ENCODE measurements around the gene FRMD4A.
"Not testable (repeated sequence)": the region's sequence is repeated elsewhere in the genome, so short reads cannot be mapped to it uniquely, and the experiment has no call there.

Gene FRMD4A

DNA sequence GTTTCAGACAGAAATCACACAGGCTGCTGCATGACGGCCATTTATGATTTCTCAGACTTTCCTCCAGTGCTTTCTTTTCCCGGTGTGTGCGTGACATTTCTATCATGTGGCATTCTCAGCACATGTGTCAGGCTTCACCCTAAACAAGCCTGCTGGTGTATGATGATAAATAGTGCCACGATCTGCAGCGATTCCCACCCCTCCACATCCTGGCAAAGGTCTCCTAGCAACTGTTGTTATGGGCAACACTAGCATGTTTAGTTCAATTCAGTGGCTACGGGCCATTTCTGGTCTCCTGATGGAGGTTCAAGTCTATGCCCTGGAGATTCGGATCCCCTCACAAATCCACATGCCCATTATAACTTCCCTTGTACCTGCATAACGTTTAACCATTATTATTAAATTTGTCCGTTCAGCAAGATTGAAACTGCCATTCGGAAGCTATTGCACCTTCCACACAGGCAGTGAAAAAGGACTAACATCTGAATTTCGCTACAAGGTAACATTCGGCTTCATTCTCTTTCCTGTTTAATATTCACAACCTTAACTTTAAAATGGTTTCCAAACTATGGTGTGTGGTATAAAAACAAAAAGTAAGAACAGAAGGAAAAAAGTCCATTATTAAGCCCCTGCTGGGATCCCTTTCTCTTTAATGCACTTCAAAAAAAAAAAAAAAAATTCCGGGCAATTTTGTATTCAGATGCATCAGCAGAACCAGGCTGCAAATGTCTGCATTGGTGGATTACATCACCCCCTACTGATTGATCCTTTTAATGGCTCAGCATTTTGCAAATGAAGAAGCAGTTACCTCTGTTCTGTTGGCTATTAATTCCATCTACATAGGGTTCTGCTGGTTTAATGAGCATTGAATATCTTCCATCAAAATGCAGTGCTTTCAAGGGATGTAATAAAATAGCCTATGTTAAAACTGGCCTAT lies 90.2 kb downstream of the FRMD4A start:
- DNase-seq (ENCODE audit: low spot score) = no peak

DNA sequence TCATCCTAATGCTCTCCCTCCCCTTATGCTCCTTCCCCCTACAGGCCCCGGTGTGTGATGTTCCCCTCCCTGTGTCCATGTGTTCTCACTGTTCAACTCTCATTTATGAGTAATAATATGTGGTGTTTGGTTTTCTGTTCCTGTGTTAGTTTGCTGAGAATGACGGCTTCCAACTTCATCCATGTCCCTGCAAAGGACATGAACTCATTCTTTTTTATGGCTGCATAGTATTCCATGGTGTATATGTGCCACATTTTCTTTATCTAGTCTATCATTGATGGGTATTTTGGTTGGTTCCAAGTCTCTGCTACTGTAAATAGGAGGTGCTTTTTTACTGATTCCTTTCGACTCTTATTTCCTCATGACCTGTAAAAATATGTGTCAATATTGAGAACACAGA lies 92.1 kb downstream of the FRMD4A start:
- not testable (repeated sequence) for DNase-seq (ENCODE audit: low spot score)

DNA sequence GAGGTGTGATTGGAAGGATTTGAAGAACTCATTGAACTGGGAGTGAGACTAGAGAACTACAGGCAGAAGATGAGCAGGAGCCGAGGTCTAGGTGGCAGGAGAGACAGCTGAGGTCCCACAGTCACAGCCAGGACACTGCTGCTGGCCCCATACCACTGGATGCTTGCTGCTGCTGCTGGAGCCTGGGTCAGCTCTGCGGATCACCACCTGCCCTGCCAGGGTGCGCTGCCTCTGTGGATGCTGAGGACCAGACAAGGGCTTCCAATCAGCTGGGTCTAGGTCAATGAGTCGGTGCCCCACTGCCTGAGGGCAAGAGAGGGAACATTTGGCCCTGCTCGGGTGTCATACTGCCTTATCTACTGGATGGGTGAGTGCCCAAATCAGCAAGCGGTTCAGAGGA lies 94.4 kb downstream of the FRMD4A start:
- DNase-seq (ENCODE audit: low spot score) = no peak

DNA sequence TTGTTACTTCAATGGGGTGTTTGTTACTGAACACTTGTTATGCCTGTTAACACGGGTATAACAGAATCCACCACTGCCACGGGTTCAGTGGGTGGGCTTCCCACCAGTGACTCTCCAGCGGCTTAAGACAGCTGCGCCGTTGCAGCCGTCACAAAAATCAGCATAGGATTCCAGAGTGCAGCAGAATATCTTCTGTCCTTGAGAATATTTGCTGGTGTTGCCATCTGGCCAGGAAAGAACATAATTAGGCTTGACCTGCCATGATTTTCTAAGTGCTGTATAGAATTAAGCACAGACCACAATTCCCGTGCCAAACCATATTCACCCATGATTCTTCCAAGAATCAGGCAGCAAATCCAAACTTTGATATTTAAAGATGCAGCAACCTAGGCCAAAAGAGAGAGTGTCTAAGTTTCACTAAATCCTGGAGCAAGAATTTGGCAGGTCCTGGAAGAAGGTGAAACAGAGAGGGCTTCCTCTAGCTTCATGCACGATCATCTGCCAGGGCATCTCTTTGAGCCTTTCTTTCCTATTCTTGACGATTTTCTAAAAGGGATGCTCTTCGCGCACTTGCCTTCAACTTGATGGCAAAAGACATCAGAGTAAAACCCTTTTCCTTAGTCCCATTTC lies 95.0 kb downstream of the FRMD4A start:
- DNase-seq (ENCODE audit: low spot score) = no peak

DNA sequence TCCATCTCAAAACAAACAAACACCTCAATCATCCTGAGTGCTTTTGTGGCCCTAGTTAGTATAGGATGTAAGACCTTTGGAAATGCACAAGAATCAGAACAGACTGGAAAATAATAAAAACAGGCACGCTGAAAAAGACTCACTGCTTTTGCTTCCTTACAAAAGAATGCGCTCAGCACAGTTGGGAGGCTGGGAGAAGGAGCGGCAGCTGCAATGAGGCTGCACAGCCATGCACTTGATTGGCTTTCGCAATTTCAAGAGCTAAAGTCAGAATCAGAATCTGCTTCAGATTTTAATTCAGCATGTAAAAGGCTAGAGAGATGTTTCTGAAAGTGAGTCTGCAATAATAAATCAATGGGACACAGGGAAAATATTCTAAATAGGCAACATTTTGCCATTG lies 97.2 kb downstream of the FRMD4A start:
- DNase-seq (ENCODE audit: low spot score) = no peak

DNA sequence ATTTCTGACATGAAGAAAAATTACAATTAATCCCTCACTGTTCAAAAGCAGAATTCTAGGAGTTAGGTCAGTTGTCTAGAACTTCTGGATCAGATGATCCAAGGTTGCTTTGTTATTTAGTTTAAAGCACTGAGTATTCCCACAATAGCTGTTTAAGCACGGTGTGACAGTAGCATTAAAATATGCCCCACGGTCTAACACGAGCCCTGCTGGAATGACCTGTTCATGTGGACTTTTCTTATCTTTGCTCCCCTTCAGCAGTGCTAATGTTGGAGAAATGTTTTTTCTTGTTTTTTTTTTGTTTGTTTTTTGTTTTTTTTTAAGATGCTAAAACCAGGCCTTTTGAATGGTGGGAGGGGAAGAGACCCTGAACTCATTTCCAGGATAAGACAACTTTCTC lies 101.9 kb downstream of the FRMD4A start:
- not testable (repeated sequence) for DNase-seq (ENCODE audit: low spot score)

DNA sequence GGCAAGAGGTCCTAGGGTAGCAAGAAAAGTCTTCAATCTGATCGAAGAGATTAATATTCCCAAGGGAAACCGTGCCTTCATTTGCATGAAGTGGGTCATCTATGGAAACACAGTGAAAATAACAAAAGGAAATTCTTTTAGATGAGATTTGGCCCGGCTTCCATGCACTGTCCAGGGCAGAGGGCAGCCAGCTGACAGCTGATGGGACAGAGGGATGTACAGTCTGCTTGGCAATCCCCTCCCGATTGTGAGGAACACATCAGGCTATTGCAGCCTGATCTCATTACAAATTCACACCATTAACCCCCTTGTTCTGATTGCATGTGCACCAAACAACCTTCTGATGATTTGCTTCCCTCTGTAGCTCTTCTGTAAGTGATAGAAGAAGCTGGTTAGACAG lies 105.3 kb downstream of the FRMD4A start:
- DNase-seq (ENCODE audit: low spot score) = no peak

DNA sequence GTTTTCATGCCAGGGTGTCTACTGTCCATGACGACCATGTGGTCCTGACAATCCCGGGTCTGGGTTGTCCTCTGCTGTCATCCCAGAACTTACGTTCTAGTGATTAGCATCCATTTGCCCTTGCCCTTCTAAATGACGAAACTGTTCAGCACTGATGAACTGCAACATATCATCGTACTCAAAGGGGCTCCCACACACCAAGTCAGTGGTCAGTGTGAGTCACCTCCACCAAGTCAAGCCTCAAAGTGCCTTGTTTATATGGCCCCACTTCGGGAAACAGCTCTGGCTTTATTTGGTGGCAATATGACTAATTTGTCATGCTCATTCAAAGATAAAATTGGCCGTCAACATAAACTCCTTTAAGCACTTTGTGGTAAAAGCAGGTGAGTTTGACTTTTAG lies 110.7 kb downstream of the FRMD4A start:
- no peak for DNase-seq (ENCODE audit: low spot score)

DNA sequence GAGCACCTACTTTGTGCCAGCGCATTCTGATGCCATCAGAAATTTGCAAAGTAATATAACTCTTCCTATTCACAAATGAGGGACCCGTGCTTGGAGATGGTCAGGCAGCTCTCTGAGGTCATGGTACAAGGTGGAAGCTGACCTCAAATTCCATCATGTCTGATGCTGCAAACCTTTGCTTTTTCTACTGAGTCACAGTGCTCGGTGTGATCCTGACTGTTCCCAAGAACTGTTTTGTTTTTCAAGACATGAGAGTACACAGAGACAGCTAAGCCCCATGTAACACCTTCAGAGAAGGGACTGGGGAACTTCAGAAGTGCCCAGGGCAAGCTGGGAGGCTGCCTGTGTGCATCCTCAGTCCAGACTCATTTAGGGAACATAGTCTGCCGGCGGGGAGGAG lies 111.3 kb downstream of the FRMD4A start:
- DNase-seq (ENCODE audit: low spot score) = no peak

DNA sequence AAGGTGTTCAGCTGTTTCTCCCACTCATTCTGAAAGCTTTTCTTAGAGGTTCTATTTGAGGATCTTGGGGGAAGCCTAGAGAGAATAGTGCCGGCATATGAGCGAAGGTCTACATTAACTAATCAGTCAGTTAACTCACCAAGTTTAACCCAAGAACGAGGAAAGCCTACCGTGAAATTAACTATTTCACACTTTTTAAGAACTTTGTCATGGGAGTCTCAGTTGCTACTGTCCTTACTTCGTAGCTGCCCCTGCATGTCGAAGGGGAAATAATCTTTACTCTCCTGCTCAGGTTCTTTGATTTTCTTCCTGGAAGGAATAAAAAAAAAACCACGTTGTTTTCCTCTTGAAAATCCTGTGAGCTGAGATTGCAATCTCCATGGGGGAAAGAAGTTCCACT lies 115.1 kb downstream of the FRMD4A start:
- DNase-seq (ENCODE audit: low spot score) = no peak

DNA sequence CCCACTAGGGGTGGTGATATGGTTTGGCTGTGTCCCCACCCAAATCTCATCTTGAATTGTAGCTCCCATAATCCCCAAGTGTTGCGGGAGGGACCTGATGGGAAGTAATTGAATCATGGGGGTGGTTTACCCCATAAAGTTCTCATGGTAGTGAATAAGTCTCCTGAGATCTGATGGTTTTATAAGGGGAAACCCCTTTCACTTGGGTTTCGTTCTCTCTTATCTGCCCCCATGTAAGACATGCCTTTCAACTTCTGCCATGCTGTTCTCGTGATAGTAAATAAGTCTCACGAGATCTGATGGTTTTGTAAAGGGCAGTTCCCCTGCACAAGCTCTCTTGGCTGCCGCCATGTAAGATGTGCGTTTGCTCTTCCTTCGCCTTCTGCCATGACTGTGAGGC lies 117.0 kb downstream of the FRMD4A start:
- DNase-seq (ENCODE audit: low spot score) = not testable (repeated sequence)

DNA sequence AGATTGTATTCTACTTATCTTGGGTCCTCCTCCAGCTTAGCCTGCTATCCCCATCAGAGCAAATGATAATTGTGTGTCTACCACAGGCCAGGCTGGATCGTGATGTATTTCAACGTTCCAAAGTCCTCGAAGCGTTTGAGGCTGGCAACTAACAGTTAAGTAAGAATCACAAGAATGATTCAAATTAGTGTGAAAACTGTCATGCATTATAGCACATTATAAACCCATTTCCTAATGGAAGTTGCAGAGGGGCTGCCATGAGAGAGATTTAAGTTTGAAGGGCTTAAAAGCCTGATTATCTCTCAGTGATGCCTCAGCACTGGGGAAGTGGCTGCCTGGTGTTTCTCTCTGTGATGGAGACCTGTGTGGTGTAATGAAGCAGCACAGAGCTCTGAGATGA lies 119.1 kb downstream of the FRMD4A start:
- no peak for DNase-seq (ENCODE audit: low spot score)

DNA sequence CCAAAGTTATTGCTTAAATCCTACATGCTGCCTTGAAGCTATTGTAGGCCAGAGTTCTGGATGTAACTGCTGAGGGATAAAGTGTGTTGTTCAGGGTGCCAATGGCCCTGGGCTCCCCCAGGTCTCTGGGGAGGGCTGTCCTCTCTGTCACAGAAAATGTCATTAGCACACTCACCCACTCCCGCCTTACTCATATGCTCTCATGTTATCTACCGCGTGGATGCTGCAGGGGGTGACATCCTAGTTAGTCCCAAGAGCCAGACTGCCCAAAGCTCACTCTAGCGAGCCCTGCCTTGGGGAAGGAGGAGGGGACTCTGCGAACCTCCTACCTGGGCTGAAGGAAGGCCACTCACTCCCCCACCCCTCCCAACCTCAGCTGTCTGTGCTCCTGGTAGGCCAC lies 122.5 kb downstream of the FRMD4A start:
- DNase-seq (ENCODE audit: low spot score) = no peak

DNA sequence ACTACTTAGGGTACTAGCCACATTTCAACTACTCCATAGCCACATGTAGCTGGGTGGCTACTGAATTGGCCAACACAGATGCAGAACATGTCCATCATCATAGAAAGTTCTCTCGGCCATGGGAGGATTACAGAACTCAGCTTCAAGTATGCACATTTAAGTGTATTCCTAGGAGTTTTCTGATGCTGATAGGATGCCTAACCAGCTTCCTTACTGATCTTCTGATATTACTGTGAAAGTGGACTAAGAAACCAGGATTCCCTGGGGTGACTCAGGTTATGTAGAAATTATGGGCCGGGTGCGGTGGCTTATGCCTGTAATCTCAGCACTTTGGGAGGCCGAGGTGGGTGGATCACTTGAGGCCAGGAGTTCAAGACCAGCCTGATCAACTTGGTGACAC lies 125.5 kb downstream of the FRMD4A start:
- DNase-seq (ENCODE audit: low spot score) = no peak

DNA sequence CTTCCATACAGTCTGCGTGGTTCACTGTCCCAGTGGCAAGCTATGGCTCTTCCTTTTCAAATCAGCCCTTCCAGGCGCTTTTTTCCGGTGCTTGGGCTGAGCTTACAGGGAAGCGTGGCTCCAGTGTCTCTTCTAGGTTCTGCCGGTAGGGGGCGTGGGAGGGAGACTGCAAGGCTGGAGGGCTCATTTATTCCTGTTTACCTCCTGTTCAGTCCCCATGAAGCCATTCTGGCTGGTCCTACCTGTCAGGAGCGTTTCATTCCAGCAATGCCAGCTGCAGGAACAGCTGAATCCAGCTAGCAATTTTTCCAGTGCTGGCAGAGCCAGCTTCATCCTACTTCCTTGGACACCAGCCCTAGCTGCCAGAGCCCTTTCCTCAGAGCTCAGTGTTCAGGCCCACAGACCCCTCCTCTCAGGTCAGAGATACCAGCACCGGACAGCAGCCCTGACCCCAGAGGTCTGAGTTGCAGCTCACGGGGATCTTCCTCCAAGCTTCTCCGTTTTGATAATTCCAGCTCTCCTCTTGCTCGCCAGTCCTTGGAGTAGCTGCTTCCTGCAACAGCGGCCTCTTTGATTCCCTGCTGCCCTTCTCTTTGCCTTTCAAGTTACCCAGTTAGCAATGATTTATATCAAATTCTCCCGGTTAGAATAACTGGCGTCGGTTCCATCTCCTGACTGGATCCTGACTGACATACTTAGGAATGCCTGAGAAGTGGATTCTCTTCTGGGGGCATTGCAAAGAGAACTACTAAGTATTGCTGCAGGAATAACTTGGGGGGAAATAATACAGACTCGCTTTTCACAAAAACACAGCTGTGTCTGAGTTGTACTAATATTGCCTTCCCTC lies 129.8 kb downstream of the FRMD4A start:
- DNase-seq (ENCODE audit: low spot score) = no peak

DNA sequence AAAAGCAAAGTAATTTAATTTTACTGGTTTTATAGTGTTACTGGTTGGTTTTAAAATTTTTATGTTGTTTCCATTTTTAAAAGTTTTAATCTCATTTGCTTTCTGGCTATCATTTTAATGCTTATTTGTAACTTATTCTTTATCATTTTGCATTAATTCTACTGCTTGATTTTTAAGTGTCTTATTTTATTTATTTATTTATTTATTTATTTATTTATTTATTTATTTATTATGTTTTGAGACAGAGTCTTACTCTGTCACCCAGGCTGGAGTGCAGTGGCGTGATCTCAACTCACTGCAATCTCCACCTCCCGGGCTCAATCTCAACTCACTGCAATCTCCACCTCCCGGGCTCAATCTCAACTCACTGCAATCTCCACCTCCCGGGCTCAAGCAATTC lies 131.6 kb downstream of the FRMD4A start:
- DNase-seq (ENCODE audit: low spot score) = not testable (repeated sequence)

DNA sequence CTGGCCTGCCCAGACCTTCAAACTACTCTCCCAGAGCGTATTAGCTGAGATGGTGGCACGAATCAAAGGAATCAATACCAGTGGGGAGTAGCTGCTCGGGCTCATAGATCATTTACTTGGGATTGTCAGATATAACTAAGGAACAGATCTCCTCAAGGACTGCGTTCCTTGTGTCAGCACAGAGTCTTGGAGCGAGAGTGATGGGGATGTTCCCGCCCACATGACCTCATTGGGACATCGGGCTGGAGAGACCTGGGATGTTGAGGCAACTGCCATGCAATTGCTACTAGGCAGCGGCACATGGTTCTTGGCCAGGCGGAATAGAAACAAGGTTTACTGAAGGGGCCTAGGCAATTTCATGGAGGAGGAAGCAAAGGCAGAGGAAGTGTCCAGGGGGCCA lies 132.6 kb downstream of the FRMD4A start:
- no peak for DNase-seq (ENCODE audit: low spot score)

DNA sequence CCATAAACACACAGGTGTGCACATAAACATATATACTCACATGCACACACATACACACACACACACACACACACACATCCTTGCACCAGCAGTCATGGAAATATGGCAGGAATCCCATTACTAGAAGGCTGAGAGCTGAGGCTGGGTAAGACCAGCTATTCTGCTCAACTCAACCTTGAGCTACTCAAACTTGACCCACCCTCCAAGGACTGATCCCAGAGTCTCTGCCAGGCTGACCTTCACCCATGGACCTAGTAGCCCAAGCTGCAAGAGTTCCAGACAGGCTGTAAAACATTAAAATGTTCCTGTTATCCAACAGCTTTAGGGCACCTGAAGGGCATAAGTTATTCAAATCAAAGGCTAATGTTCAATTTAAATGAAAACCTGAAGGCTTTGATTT lies 134.6 kb downstream of the FRMD4A start:
- no peak for DNase-seq (ENCODE audit: low spot score)

DNA sequence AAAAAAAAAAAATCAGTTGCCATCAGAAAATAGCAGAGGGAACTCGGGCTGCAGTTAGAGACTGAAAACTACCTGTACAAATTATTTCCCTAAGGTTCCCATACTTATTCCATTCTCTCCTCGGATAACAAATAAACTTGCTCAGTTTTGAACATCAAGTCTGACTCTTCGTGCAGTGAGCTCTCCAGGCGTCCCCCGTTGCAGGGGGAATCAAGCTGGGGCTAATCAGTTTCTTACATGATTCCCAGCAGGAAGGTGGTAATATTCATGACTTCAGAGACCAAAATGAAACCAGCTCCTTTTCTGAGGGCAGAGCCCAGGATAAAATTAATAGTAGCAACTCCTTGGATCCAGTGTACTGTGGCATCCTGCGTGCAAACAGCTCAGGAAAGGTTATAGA lies 135.3 kb downstream of the FRMD4A start:
- no peak for DNase-seq (ENCODE audit: low spot score)

DNA sequence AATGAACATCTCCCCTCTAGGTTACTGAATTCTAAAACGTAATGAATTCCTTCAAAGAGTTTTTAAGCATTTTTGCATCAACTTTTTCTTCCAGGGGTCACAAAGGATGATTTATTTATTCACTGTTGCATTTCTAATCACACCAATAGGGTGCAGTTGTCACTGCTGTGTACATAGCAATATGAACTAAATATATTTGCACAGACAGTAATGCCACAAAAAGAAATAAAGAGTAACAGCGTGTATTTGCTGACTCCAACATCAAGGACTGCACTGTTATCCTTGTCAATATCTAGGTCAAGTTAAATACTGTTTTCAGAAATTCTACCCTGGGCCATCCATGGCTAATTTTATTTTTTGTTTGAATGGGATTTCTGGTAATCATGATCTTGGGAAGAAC lies 138.0 kb downstream of the FRMD4A start:
- DNase-seq (ENCODE audit: low spot score) = no peak

DNA sequence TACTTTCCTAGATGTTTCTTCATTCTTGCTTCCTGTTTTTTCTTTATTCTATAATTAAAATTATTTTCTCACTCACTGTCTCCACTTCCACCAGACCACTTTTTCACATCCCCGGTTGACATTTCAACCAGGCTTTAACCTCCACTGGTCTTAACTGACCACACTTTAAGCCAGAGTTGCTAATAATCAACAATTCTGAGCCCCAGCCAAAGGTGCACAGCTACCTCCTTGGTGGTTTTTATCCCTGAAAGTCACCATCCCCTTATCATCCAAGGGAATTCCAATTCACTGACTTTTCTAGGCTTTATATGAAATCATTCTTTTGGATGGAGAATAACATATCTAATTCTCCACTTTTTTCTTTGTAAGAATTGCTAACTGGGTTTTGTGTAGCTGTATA lies 138.9 kb downstream of the FRMD4A start:
- DNase-seq (ENCODE audit: low spot score) = no peak

DNA sequence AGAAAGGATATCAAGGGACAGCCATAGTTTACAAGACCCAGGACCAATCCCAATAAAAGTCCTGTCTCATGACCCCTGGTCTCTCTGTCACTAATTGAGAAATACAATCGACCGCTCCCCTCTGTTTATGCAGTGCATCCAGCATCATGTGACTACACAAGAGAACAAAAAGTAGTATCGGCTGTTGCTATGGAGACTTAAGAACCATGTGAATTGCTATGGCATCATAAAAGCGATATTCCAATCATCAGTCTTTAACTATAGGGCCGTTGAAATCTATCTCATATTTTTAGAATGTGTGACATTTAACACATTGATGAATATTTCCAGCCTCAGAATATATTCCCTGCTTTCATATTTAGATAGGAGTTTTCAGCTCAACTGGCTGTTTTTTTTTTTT lies 139.3 kb downstream of the FRMD4A start:
- no peak for DNase-seq (ENCODE audit: low spot score)

DNA sequence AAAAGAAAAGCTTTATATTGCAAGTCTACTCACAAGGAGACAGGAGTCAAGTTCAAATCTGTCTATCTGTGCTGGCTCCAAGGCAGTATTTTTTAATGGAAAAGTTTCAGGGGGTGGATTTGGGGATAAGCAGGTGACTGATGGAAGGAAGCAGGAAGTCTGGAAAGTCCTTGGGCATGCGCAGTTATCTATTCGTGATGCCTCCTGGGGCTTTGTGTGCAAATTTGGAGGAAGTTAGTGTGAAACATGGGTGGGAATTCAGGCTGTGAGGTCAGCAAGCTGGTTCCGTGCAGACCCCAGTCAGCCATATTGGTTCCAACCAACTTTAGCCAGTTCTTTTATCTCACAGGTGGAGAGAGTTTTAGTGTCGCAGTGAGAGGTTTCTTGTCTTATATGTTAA lies 140.0 kb downstream of the FRMD4A start:
- DNase-seq (ENCODE audit: low spot score) = no peak
